Measurements from ENCODE around the gene MAPT. TPM values are rescaled to one million over a fixed set of nuclear protein-coding genes. Genes with fewer than 3 reads are reported as not detected.

The MAPT gene
- total RNA-seq, 1 donor from 2014 or later = 76.6 TPM

- FAIRE-seq = no peak
These were observed 72.4 kb downstream of the MAPT start for GRCh38 chr17:45966606-45967280.

GRCh38 chr17:45967378-45967777 is 73.0 kb downstream of the MAPT start:
- FAIRE-seq (no peak), DNase-seq (ENCODE audit: low spot score in 2 of 2) (no peak)

More at GRCh38 chr17:45966606-45967280, 72.4 kb downstream of the MAPT start:
- no peak for DNase-seq (ENCODE audit: low spot score in 2 of 2)

GRCh38 chr17:45968732-45969131 is 74.4 kb downstream of the MAPT start:
- FAIRE-seq (no peak), DNase-seq (ENCODE audit: low spot score in 2 of 2) (no peak)

GRCh38 chr17:45969726-45970125 is 75.4 kb downstream of the MAPT start:
- DNase-seq (ENCODE audit: low spot score in 2 of 2) = no peak

GRCh38 chr17:45970659-45971058 is 76.3 kb downstream of the MAPT start:
- FAIRE-seq = no peak
- no peak for DNase-seq (ENCODE audit: low spot score in 2 of 2)

More at GRCh38 chr17:45969726-45970125, 75.4 kb downstream of the MAPT start:
- no peak for FAIRE-seq

GRCh38 chr17:45971698-45972141 is 77.4 kb downstream of the MAPT start:
- DNase-seq (ENCODE audit: low spot score in 2 of 2) = no peak
- no peak for FAIRE-seq

- DNase-seq (ENCODE audit: low spot score in 2 of 2) = no peak
- no peak for FAIRE-seq
These were observed 78.2 kb downstream of the MAPT start for GRCh38 chr17:45972531-45972930.

GRCh38 chr17:45973099-45973780 is 78.9 kb downstream of the MAPT start:
- DNase-seq (ENCODE audit: low spot score in 2 of 2) (no peak), FAIRE-seq (no peak)

GRCh38 chr17:45973946-45974859 is 79.8 kb downstream of the MAPT start:
- DNase-seq (ENCODE audit: low spot score in 2 of 2) (no peak), FAIRE-seq (no peak)

- no peak for FAIRE-seq
- no peak for DNase-seq (ENCODE audit: low spot score in 2 of 2)
These were observed 80.7 kb downstream of the MAPT start for GRCh38 chr17:45974916-45975630.

GRCh38 chr17:45975640-45976295 is 81.4 kb downstream of the MAPT start:
- FAIRE-seq (no peak), DNase-seq (ENCODE audit: low spot score in 2 of 2) (no peak)

- DNase-seq (ENCODE audit: low spot score in 2 of 2) = no peak
- no peak for FAIRE-seq
These were observed 82.0 kb downstream of the MAPT start for GRCh38 chr17:45976391-45976754.

- no peak for DNase-seq (ENCODE audit: low spot score in 2 of 2)
- FAIRE-seq = no peak
These were observed 82.6 kb downstream of the MAPT start for GRCh38 chr17:45976755-45977505.

- FAIRE-seq (no peak), DNase-seq (ENCODE audit: low spot score in 2 of 2) (no peak)
These were observed 83.1 kb downstream of the MAPT start for GRCh38 chr17:45977506-45977824.

- DNase-seq (ENCODE audit: low spot score in 2 of 2) (no peak), FAIRE-seq (no peak)
These were observed 83.7 kb downstream of the MAPT start for GRCh38 chr17:45977976-45978626.

GRCh38 chr17:45979137-45979536 is 84.8 kb downstream of the MAPT start:
- no peak for DNase-seq (ENCODE audit: low spot score in 2 of 2)
- no peak for FAIRE-seq

GRCh38 chr17:45980855-45981254 is 86.5 kb downstream of the MAPT start:
- no peak for DNase-seq (ENCODE audit: low spot score in 2 of 2)
- FAIRE-seq = no peak

- no peak for FAIRE-seq
- no peak for DNase-seq (ENCODE audit: low spot score in 2 of 2)
These were observed 87.0 kb downstream of the MAPT start for GRCh38 chr17:45981306-45981705.
